ENCODE measurements around the gene MTHFD1L.

The MTHFD1L gene

DNA sequence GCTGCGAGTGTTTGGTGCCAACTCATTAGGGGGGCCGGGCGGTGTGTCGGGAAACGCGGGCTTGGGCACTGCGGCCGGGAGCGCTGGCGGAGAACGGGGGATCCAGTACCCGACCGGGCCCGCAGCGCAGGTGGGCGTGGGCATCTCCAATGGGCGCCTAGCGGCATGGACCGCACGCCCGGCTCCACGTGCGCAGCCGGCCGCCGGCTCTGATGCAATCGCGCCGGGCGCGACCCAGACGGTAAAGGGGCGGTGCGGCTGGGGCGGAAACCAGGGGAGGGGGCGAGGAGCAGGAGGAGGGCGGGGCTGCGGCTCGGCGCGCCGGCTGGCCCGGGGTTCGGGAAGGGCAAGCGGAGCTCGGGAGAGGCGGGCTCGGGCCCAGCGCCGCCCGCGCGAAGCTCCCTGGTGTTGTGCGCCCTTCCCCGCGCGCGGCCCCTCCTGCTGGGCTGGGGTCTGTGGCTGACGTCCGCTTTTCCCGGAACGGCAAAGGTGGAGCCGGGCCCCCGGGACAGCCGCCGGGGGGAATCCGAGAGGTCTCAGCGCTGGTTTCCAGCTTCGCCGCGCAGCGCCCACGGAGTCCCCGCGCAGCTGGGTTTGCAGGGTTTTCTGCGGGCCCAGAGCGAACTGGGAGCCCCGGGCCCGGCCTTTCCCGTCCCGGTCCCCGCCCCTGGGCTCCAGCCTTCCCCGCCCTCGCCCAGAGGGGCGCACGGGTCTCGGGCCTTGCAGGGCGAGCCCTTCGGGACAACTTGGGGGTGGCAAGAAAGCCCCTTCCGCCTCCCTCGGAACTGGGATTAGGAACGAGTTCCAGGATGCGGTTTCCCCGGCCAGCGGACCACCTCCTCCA is 867 bp downstream of the MTHFD1L start:
- DNase-seq (ENCODE audit: low read depth, low spot score) = no peak

DNA sequence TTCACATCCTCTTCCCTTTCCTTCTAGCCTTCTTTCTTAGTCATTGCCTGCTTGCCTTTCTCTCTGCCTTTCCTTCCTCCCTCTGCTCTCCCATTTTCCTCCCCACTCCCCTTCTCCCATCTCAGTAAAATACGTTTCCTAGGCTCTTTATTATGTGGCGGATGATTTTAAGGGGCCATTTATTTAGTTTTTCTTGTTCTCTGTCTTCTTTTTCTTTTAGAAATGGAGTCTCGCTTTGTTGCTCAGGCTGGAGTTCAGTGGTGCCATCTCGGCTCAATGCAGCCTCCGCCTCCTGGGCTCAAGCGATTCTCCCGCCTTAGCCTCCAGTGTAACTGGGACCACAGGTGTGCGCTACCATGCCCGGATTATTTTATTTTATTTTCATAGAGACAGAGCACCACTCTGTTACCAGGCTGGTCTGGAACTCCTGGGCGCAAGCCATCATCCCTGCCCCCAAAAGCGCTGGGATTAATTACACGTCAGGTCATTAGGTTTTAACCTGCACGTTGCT is 1.5 kb downstream of the MTHFD1L start:
- DNase-seq (ENCODE audit: low read depth, low spot score) = no peak

DNA sequence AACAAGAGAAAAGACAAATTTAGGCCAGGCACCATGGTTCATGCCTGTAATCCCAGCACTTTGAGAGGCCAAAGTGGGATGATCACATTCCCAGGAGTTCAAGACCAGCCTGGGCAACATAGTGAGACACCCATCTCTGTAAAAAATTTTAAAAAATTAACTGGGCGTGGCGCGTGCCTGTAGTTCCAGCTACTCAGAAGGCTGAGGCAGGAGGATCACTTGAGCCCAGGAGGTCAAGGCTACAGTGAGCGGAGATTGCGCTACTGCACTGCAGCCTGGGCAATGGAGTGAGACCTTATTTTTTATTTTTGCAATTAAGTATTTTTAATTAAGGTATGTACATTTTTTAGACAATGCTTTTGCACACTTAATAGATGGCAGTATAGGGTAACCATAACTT is 3.3 kb downstream of the MTHFD1L start:
- no peak for DNase-seq (ENCODE audit: low read depth, low spot score)

DNA sequence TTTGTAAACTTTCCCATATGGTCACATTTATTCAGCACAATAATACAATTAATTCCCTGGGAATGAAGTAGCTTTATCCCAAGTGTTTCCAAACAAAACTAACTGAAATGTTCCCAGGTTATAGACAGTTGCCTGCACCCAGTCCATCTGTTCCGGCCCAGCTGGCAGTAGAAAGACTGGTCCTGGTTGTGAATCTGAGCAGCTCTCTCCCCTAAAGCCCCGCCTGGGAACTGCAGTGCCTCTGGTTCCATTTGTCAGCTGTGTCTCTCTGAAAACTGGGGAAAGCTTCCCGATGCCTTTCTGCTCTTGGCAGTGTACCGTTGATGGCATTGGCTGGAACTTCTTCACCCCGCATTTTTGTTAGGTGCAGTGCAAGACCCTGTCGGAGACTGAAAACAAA is 8.7 kb downstream of the MTHFD1L start:
- no peak for DNase-seq (ENCODE audit: low read depth, low spot score)

DNA sequence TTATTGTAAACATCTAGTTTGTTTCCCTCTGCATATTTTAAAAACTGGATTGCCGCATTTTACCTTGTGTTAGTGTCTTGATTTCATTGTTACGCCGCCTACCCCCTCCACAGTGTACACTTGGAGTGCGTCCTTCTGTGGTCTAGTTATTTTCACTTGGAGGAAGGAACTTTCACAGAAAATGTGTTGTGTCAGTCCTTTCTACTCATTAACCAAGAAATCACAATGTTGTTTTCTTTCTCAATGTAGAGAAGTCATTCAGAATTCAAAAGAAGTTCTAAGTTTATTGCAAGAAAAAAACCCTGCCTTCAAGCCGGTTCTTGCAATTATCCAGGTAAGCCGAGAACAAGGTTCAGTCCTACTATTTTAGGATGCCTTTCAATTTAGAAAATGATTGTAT is 10.3 kb downstream of the MTHFD1L start:
- DNase-seq (ENCODE audit: low read depth, low spot score) = no peak

DNA sequence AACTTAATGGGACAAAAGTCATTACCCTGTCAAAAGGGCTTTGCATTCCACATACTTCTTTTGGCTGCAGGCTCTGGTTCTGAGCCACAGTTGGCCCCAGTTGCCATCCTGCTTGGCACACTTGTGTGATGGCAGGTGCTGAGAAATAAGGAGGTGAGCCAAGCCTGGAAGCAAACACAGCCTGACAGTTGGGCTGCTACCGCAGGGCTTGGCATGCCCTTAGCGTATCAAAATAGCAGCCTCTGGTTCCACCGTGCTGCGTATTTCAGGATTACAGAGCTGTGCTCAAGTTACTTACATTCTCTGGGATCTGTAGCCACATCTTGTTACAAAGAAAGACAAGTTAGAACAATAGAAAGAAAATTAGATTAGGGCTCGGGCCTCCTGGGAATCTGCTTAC is 11.1 kb downstream of the MTHFD1L start:
- DNase-seq (ENCODE audit: low read depth, low spot score) = no peak

DNA sequence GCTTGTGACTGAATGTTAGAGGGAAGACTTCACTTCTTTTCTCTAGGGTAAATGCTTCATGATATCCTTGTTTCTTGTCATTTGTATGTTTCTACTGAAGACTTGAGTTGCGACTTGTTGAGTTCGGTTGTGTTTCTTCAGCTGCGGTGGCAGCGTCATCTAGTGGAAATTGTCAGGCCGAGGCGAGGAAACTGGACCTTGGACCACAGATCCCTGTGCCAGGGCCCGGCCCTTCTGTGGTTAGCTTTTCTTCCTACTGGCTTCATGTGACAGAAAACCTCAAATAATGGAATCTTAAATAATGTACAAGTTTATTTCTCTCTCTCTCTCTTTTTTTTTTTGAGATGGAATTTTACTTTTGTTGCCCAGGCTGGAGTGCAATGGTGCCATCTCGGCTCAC is 12.4 kb downstream of the MTHFD1L start:
- DNase-seq (ENCODE audit: low read depth, low spot score) = no peak

DNA sequence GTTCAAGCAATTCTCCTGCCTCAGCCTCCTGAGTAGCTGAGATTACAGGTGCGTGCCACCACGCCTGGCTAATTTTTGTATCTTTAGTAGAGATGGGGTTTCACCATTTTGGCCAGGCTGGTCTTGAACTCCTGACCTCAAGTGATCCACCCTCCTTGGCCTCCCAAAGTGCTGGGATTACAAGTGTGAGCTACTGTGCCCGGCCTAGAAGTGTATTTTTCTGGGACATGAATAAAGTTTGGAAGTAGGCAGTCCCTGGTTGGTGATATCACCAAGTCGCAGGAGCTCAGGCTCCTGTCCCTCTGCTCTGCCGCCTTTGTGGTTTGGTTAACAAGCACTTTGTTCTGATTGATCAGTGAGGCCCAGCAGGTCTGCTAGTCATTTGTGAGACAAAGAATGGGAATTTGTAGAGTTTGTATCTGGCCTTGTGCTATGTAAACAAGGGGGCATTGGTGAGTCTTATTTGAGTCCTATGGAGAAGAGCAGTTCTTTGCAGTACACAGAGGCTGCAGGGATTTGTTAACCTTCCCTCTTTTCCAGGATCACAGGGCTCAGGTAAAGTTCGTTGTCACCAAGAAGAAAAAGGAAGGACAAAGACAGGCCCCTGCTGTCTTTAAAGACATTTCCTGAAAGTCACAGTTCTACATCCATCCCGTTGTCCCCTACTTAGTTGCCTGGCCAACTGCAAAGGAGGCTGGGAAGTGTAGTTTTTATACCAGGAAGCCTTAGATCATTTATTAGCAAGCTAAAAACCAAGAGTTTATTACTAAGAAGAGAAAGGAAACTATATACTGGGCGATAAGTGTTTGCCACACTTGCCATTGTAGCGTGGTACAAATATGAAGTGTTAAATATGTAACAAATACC is 13.1 kb downstream of the MTHFD1L start:
- DNase-seq (ENCODE audit: low read depth, low spot score) = peak; percentile 60

DNA sequence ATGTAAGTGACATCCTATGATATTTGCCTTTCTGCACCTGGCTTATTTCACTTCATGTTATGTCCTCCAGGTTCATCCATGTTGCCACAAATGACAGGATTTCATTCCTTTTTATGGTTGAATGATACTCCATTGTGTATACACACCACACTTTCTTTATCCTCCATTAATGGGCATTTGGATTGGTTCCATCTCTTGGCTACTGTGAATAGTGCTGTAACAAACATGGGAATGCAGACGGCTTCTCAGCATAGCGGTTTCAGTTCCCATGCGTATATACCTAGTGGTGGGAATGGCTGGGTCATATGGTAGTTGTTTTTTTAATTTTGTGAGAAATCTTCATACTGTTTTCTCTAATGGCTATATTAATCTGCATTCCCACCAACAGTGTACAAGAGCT is 14.8 kb downstream of the MTHFD1L start:
- DNase-seq (ENCODE audit: low read depth, low spot score) = no peak

DNA sequence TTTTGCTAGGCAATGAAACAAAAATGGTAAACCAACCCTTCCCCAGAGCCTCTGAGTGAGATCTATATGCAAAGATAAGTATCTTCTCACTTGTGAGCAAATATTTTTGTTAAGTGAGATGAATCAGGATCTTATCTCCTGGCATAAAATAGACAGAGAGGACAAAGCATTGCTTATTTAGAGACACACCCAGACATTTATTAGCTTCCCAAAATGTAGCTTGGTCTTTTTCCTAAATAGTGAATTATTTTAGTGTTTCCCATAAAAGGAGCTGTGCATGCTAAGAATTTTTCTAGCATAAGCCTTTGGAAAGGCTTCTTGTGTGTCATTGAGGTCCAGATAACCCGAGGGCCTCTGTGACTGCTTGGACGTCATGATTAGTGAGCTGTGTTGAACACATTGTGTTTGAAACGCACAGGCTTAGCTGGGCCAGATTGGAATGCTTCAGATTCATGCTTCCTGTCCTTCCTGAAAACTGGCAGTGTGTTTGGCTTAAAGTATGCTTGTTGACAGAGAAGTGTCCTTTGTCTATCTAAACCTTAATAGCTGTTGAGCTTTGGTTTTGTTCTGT is 16.5 kb downstream of the MTHFD1L start:
- no peak for DNase-seq (ENCODE audit: low read depth, low spot score)

DNA sequence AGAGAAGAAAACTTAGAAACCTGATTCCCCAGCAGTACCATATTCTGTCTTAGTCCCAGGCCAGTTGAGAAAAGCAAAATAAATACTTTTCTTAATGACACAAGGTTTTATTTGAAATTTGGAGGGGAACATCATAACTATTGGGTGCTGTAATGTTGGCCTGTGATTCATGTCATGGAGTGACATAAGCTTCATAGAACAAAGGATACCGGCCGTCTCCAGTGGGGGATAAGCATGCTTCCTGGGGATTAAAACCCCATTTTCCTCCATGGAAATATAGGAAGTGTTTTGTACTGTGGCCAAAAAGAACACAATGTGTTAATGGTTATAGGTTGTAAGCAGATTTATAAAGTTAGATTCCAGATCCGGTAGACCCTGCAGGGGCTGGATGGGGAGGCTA is 18.0 kb downstream of the MTHFD1L start:
- DNase-seq (ENCODE audit: low read depth, low spot score) = no peak

DNA sequence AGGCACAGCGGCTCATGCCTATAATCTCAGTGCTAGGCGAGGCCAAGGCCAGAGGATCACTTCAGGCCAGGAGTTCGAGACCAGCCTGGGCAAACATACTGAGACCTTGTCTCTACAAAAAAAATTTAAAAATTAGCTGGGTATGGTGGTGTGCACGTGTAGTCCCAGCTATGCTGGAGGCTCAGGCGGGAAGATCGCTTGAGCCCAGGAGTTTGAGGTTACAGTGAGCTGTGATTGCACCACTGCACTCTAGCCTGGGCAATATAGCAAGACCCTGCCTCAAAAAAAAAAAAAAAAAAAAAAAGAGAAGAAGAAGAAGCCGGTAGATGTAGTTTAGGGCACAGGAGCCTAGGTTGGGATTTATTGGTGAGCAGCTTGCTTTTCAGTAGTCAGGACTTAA is 20.7 kb downstream of the MTHFD1L start:
- no peak for DNase-seq (ENCODE audit: low read depth, low spot score)

DNA sequence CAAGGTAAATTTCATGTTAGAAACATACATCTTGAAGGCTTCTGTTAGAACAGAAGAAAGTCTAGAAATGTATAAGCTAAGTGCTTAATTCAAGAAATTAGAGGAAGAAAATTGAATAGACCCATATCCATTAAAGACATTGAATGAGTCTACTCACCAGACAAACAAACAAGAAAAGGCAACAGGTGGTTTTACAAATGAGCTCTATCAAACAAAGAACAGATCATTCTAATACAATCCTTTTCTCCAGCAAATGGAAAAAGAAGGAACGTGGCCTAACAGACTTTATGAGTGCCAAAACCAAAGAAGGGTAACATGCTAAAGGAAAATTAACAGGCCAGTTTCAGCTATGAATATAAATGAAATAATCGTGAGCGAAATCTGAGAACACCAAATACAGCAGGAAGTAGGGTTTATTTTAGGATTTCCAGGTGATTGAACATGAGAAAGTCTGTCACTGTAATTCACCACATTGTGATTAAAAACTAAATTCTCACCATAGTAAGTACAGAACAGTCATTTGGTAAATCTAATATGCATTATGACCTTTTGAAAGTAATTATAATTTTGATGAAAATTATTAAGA is 22.6 kb downstream of the MTHFD1L start:
- no peak for DNase-seq (ENCODE audit: low read depth, low spot score)

DNA sequence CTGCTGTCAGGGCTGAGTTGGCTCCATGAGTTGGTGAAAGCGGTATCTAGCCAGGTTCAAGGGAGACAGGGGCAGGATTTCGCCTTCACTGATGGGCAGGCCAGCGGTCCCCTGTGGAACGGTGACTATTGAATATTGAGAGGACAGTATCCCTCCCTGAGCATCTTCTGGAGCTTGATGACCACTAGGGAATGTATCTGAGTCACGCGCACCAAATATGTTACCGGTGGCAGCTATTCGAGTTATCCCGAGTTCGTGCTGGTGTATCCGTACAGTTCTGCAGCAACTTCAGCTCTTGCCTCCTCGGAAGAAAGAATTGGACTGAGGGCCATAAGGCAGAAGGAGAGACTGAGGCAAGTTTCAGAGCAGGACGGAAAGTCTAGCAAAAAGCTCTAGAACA is 24.8 kb downstream of the MTHFD1L start:
- no peak for DNase-seq (ENCODE audit: low read depth, low spot score)

DNA sequence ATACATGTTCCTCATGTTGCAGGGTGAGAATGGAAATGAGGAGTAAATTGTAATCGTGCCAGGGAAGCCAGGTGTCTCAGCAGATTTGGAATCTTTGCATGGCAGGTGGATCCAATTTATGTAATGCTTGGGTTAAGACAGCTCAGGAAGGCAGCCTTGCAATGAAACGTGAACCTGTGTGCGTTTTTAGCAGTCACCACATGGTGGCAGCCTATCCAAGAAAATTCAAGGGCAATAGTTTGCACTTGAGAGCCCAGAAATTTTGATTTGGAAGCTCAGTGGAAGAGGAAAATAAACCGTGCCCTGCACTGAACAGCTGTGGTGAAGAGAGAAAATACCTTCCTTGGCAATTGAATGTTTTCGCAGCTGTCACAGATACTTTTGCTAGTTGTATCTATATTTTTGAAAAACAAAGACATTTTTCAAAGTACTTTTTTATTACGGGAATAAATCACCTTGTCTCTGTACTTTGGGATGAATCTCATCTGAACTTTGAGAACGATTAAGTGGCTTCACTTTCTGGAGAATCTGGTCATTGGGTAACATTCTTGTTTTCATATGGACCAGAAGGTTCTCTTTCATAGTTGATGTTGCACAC is 26.5 kb downstream of the MTHFD1L start:
- DNase-seq (ENCODE audit: low read depth, low spot score) = no peak

DNA sequence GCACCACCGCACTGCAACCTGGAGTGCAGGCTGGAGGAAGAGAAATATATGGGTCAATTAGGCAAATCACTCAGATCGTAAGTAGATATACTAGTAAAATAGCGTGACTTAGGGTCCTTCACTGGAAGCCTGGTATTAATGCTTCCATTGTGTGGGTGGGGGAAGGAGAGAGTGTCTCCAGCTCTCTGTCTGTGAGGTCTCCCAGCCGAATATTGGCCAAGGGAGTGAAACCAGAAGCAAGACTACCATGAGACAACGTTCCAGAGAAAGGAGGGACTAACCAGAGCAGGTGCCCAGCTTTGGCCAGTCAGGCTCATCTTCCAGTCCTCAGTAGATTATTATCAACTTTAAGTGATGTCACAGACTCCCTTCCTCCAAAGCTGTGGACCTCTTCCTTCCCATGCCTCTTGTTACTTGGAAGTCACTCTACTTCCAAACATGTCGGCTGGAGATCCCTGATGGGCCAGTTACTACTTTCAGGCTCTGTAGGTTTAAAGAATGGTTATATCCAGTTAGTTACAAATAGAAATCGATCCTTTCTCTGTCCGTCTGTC is 28.8 kb downstream of the MTHFD1L start:
- no peak for DNase-seq (ENCODE audit: low read depth, low spot score)

DNA sequence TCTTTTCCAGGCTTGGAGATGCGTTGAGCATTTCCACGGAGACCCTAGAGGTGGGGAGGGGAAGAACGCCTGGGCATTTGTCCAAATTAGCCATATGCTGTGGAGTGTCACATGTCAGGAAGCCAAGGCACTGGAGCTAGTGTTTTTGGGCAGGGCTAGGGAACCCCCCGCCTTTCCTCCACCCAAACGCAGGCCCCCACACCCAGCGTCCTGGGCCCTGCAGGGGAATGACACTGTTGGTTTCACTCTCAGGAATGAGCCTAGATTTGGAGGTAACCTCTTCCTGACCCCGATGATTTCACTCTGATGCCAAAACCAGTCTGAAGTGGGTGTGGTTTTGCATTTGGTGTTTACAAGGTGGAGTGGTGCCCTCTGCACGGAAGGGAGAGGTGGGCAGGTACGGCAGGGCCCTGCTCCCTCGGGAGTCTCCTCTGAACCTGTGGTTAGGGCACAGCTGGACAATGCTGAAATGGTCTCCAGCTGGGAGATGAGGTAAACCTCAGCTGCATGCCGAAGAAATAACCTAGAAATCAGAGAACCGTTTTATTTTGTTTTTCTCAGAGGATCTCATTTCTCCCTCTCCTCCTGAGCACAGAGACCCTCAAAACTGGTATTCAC is 29.5 kb downstream of the MTHFD1L start:
- DNase-seq (ENCODE audit: low read depth, low spot score) = no peak

DNA sequence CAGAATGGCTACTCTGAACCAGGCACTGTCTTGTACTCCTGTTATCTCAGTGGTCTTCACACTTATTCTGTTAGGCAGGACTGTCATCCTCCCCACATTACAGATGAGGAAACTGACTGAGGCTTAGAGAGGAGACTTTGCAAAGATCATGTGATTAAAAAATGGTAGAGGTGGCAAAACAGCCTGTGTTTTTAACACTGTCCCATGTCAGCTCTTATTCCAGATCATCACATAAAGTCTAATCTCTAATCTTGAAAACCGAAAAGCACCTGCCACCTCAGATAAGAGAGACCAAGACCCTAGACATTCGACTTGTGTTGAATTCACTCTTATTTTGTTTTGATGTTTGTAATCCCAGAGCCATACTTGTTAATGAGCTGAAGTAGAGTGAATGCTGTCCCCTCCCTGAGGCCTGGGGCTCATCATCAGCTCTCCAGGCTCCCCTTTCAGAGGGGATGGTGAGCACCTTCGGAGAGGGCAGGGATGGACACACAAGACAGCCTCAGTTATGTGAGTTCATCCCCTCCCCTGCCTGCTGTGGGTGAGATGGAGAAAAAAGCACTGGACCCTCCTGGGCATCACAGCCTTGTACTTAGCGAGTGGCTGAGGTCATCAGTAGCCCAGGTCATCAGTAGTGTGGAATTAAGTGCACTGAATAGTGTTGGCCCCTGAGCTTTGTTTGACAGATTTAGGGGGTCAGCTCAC is 30.6 kb downstream of the MTHFD1L start:
- DNase-seq (ENCODE audit: low read depth, low spot score) = no peak

DNA sequence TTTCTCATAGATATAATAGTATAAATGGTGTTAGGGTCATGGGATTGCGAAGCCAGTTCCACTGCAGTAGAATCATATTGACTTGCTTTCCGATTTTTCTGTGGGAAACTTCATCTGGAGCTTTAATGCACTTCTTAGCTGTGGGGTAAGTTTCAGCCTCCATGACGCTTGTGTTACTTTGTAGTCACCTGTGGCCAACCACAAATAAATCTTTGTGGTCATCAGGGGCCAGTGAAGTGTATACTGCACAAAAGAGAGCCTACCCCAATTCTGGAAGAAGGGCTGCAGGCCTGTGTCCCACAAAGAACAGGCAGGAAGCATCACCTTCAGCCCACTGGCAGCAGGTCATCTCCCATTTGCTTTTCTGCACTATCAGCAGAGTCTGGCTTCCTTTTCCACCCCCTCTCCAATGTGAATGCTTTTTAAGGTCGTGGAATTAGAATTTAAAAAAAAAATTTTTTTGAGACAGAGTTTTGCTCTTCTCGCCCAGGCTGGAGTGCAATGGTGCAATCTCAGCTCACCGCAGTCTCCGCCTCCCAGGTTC is 32.0 kb downstream of the MTHFD1L start:
- DNase-seq (ENCODE audit: low read depth, low spot score) = no peak
